Left colon (tissue), 2 donors: ENCODE results near the gene TMEM54. TPM values are rescaled to one million over a fixed set of nuclear protein-coding genes. Genes with fewer than 3 reads are reported as not detected.
"Not testable (repeated sequence)": the region's sequence is repeated elsewhere in the genome, so short reads cannot be mapped to it uniquely, and the experiment has no call there.

Experiments
- ATAC-seq: fragments of 200-7000 bp; cut with Tn5 transposase; one replicate; pipeline ENCODE4 v1.9.1; 2020; ENCODE audit warnings: mild to moderate bottlenecking, moderate library complexity
- DNase-seq, 2 donors: peaks; one replicate each; pipeline ENCODE4 v3.0.0-alpha.2; 2020
- intact Hi-C, 2 donors: fragments of 100-400 bp; cut with DNase I in 1 of 2; cut with micrococcal nuclease in 1 of 2; formaldehyde crosslinking; loops; one replicate each; pipeline versions ENCODE4 v1.11.2 to v1.14.0; 2022; cut with DNase I, micrococcal nuclease
- total RNA-seq, 2 donors: library from RNA; stranded (reverse); fragmentation: NEBNext Ultra II Directional; extraction: Animal tissue kit (Norgen Biotek cat#: 25700); gene quantifications; one replicate each; pipeline ENCODE4 v1.2.1, GENCODE V29; 2021
- donor health status: DM: no; HTN: no; CAD: no.
- donor health status: DM: yes; HTN: yes; CAD: no.

Gene TMEM54
- total RNA-seq, 2 donors from 2014 or later: 739 to 855 TPM

DNA sequence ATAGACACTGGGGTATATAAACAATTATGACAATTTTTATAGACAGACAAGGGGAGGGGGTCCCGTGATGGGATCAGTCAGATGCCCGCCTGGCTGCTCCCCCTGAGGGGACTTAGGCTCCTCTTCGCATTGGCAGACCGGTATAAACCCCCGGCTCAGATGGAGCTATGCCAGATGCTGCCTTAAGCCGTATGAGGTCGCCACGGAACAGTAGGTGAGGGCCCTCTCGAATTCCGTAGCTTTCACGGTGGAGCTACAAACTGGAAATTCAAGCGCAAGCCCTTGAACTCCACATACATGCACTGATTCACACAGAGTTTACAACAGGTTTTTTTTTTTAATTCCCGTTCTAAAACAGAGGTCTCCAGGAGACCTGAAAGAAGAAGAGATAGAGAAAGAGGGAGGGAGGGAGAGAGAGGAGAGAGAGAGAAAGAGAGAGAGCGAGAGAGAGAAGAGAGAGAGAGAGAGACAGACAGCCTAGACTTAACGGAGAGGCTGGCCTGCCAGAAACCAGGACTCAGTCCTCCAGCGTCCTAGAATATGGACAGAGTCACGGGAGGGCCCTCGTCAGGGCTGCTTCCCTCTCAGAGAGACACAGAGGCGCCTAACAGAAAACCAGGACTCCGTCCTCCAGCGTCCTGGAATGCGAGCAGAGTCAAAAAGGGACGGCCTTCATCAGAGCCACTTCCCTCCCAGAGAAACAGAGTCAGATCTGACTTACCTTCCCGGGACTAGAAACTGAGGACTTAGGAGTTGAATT, 24.4 kb upstream of the TMEM54 start:
- peak; percentile 61 for ATAC-seq

DNA sequence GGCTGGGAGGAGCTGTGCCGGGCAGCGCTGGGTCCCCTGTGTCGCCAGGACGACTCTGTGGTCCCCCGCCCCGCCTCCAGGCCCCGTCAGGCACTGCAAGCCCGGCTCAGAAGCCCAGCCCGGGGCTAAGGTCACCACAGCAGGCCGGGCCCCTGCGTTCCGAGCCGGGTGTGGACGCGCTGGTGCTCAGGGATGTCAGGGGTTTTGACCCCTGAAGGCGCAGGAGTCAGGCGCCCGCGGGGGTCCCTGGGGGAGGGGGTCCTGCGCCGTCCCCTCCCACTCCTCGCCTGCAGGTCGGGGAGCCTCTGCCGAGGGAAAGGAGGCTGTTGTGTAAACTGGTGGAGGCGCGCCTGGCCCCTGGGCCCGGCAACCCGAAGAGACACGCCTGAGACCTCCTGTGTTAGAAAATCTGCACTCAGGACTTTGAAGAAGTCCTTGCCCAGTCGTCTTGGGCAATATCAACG, 23.7 kb upstream of the TMEM54 start:
- ATAC-seq (peak; percentile 97), DNase-seq (peak; percentile 81 to 88)
- intact Hi-C loops: no loop called here

More for the DNA sequence above, 24.4 kb upstream of the TMEM54 start:
- intact Hi-C loops: no loop called here
- peak in 1 of 2 donors; percentile 50 for DNase-seq

DNA sequence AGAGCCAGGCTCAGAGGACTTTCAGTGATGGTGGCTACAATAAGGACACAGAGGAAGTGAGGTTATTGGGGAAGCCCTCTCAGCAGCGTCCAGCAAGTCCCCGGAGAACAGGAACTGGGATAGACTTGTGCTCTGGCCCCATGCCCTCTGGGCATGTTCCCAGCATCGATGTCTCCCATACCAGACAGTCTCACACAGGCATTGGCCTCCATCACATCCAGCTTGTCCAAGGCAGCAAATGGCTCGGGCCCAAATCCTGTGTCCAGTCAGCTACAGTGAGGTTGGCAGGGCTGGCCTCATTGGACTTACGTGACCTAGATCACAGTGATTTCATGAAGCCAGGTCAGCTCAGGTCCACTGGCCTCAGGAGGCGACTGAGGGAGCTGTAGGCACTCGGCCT, 19.6 kb upstream of the TMEM54 start:
- ATAC-seq: no peak
- DNase-seq: no peak
- intact Hi-C loops: no loop called here

DNA sequence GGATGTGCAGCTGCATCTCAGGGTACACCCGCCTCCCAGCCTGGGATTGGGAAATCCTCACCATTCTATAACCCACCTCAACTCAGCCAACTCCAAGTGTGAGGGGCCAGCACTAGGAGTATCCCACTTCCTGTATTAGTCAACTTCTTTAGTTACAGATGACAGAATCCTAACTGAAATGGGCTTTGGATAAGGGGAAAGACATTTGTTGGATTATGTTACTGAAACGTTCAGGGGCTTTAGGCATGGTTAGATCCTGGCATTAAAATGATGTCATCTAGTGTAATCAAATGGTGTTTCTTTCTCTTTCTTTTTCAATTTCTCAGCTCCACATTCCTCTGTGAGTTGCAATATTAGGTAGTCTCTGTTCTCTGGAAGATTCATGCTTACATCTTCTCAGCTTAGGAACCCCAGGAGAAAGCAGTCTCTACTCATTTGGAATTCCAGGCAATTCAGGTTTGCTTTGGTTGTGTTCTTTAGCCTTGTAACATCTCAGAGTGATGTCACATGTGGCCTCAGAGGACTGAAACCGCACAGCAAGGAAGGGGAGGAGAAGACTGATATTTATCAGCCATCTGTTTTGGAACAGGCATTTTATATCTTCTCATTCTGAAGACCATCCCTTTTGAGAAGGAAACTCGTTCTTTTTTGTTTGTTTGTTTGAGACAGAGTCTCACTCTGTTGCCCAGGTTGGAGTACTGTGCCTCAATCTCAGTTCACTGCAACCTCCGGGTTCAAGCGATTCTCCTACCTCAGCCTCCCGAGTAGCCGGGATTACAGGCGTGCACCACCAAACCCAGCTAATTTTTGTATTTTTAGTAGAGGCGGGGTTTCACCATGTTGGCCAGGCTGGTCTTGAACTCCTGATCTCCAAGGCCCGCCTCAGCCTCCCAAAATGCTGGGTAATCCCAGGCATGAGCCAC, 18.9 kb upstream of the TMEM54 start:
- ATAC-seq (no peak), DNase-seq (no peak)
- intact Hi-C loops: no loop called here

DNA sequence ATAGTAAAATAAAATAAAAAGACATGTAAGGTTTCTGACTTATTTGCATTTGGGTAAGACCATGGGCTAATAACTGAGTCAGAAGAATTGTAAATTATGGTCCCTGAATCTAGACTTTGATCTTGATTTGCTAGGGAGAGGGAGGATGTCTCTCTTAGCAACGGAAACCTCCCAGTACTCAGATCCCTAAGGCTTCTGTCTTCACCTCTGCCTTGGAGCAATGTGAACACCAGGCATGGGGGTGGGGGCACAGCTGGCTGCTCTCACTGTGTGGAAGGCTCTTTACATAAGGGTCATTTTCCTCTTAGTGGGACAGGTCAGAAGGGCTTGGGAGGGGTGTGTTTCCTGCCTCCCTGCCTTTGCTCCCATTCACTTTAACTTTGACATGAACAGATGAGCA, 17.0 kb upstream of the TMEM54 start:
- intact Hi-C loops: no loop called here
- ATAC-seq (peak; percentile 82), DNase-seq (no peak)

DNA sequence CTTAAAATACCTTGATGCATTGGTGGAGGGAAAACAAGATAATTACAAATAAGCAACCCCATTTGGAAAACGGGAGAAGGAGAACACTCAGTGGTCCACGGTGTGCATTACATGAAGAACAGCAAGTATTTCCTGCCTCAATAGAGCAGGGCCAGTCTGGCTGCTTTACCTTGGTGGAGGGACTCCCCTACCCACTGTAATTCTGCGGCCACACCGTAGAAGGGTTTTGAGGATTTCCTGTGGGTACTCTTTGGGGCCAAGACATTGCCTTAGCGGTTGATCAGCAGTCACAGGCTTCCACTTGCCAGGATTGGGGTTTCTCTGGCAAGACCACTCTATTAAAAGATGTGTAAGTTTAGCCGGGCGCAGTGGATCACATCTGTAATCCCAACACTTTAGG, 16.3 kb upstream of the TMEM54 start:
- intact Hi-C loops: no loop called here
- DNase-seq: no peak

DNA sequence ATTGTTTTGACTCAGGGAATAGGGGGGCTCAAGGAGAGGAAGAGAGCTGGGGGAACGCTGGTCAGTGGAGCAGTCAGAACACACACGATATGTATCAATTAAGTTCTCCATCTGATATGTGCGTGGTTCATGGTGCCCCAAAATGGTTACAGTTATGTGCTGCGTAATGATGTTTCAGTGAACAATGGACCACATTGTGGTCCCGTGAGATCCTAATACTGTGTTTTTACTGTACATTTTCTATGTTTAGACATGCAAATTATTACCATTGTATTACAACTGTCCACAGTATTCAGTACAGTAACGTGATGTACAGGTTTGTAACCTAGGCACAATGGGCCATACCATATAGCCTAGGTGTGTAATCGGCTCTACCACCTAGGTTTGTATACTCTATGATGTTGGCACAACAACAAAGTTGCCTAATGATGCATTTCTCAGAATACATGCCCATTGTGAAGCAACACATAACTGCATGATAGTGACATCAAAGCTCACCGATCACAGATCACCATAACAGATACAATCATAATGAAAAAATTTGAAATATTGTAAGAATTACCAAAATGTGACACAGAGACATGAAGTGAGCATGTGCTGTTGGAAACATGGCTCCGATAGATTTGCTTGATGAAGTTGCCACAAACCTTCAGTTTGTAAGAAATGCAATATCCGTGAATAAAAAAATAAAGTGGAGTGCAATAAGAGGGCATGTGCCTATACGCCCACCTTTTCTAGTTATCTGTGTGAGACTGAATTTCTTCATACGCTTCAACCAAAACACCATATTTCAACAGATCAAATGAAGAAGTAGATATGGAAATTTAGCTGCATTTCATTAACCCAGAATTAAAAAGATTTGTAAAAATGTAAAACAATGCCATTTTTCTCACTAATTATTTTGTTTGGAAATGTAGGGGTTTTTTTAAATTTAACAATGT, 14.8 kb upstream of the TMEM54 start:
- DNase-seq: no peak
- intact Hi-C loops: no loop called here
- ATAC-seq: no peak

More for the DNA sequence above, 16.3 kb upstream of the TMEM54 start:
- peak; percentile 12 for ATAC-seq

DNA sequence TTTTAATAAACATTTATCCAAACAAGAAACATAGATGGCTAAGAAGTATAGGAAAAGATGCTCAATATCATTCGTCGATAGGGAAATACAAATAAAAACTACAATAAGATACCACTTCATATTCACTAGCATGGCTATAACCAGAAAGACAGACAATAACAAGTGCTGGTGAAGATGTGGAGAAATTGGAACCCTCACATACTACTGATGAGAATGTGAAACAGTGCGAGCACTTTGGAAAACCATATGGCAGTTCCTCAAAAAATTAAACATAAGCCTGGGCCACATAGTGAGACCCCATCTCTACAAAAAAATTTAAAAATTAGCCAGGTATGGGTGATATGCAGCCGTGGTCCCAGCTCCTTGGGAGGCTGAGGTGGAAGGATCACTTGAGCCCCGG, 9.1 kb upstream of the TMEM54 start:
- intact Hi-C loops: no loop called here
- ATAC-seq (no peak), DNase-seq (no peak)

DNA sequence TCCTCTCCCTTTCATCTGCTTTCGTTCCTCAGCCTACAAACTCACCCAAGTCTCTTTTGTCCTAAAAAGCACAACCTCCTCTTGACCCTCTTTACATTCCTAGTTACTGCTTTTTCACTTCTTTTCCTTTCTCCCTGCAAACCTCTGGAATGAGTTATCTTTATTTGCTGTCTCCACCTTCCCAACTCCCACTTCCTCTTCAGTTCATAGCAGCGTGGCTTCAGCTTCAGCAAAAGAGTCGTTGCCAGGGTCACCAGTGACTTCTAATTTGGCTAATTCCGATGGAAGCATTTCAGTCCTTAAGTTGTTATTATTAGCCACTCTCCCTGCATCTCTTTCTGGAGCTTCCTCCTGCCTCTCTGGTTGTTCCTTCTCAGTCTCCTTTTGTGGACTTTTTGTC, 6.2 kb upstream of the TMEM54 start:
- intact Hi-C loops: no loop called here
- ATAC-seq (peak; percentile 35), DNase-seq (no peak)

DNA sequence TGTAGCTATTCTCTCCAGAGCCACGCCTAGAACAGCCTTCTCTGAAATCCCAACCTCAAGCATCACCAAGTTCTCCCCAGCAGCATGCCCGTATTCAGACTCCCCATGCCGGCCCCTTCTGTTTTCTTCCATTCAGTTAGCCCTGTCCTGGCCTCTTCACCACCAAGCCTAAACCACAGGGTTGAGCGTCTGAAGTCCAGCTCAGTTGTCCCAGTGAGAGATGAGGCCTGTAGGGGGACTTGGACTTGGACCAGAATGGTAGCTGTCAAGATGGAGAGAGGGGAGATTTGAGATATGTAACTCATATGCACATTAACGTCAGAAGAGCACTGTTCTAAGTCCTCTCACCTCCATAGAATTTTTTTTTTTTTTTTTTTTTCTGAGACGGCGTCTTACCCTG, 5.5 kb upstream of the TMEM54 start:
- DNase-seq (no peak), ATAC-seq (no peak)
- intact Hi-C loops: no loop called here

DNA sequence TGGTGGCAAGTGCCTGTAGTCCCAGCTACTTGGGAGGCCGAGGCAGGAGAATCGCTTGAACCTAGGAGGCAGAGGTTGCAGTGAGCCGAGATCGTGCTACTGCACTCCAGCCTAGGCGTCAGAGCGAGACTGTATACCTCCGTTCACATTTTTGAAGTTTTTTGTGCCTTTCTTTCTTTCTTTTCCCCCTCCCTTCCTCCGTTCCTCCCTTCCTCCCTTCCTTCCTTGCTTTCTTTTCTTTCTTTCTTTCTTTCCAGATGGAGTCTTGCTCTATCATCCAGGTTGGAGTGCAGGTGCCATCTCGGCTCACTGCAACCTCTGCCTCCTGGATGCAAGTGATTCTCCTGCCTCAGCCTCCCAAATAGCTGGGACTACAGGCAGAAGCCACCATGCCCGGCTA, 4.4 kb upstream of the TMEM54 start:
- ATAC-seq, intact Hi-C loops, DNase-seq: not testable (repeated sequence)

DNA sequence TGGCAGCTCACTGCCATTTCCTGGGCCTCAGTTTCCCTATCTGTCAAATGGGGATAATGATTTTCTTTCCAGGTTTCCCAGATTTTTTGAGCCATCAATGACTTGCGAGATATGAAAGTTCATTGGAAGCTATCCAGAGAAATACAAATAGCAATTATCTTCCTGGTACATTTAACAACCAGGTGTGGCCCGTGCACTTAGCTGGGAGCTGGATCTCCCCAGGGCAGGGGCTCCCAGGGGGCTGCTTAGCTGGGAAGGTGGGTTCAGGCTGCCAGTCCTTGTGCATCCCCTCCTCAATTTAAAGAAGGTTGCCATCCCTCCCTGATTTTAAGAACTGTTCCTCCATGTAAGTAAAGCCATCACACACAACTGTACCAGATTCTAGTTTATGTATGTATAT, 3.6 kb upstream of the TMEM54 start:
- intact Hi-C loops: no loop called here
- DNase-seq: peak; percentile 69 to 76
- ATAC-seq: peak; percentile 60

DNA sequence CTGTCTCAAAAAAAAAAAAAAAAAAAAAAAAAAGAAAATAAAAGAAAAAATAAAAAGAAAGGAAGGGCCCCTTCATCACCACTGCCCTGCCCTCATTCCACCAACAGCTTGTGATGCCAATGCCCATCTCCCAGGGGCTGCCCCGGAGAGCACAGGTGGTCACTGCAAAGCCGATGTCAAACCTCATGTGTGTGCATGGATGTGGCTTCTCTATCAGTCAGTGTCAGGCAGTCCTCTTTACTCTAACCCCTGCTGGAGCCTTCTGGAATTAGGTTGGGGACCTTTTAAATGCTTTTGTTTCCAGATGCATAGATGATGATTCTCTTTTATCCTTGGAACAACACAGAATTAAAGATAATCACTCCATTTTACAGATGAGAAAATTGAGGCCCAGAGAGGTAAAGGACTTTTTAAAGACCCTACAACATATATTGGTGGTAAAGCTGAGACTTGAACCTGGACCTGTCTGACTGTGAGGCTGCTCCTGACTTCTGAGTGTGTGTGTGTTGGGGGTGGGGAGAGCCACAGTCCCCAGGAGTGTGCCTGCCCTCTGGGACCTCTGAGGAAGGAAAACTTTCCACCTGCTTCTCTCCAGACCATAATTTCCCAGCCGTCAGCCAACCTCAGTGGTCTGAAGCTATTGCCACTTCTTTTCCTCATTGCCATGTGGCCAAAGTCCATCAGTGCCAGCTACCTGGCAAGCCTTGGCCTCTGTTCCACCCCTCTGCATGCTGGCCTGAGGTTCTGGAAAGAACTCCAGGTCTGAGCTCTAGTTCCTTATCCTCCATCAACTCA, 3.0 kb upstream of the TMEM54 start:
- peak; percentile 77 to 93 for DNase-seq
- ATAC-seq: peak; percentile 73
- intact Hi-C loops: no loop called here

DNA sequence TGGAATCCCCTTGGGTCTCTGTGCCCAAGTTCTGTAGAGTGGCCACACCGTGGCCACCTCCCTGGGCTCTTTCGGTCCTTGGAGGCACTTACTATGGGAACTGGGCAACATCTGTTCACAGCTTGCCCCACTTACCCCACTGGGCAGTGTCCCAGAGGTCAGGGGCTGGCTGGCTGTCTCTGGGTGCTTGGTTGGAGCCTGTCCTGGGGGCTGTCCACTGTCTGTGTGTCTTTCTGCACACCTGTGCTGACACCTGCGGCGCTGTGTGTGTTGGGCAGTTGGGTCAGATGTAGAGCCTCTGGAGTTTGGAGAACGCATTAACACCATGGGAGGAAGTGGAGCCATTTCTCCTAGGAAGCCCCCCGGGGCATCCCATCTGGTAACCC, 1.3 kb upstream of the TMEM54 start:
- intact Hi-C loops: no loop called here
- DNase-seq (no peak), ATAC-seq (no peak)

DNA sequence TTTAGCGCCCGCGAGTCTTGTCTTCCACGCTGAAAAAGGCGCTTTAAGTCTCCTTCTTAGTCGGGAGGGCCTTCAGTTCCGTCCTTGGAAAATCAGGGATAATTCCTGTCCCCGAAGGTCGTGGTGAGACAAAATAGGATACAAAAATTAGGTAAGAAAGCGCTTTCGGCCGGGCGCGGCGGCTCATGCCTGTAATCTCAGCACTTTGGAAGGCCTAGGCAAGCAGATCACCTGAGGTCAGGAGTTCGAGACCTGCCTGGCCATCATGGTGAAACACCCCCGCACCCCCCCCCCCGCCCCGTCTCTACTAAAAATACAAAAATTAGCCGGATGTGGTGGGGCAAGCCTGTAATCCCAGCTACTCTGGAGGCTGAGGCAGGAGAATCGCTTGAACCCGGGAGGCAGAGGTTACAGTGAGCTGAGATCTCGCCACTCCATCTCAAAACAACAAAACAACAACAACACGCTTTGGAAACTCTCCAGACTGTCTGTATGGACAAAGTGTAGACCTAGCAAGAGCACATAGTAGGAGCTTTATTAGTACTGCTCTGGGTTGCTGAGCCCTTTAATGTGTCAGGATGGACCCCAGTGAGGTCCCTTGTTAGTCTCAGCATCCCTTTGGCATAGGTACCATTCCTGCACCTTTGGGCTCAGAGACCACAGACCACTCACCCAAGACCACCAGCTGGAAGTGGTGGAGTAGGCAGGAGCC, 790 bp upstream of the TMEM54 start:
- intact Hi-C loops: no loop called here
- ATAC-seq: no peak
- no peak for DNase-seq

DNA sequence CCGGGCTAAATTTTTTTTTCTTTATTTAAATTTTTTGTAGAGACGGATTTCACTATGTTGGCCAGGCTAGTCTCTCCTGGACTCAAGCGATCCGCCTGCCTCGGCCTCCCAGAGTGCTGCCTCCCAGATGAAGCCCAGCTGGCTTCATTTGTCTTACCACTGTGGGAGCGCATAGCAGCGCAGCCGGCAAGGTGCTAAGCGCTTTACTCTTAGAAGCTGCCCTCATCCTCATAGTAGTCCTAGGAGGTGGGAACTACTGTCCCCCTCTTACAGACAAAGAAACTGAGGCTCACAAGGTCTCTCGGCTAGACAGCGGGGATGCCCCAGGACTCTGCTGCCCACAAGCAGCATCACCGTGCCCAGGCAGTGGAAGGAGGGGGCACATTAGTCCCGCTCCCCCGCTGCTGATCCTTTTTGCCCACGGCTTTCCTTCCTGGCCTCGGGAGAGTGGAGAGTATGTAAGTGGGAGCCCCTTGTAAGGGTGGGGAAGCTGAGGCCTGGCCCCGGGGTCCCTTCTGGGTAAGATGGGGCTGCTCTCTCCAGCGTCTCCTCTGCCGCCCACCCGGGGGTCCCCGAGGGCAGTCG, 726 bp downstream of the TMEM54 start:
- intact Hi-C loops: no loop called here
- ATAC-seq: peak; percentile 4

DNA sequence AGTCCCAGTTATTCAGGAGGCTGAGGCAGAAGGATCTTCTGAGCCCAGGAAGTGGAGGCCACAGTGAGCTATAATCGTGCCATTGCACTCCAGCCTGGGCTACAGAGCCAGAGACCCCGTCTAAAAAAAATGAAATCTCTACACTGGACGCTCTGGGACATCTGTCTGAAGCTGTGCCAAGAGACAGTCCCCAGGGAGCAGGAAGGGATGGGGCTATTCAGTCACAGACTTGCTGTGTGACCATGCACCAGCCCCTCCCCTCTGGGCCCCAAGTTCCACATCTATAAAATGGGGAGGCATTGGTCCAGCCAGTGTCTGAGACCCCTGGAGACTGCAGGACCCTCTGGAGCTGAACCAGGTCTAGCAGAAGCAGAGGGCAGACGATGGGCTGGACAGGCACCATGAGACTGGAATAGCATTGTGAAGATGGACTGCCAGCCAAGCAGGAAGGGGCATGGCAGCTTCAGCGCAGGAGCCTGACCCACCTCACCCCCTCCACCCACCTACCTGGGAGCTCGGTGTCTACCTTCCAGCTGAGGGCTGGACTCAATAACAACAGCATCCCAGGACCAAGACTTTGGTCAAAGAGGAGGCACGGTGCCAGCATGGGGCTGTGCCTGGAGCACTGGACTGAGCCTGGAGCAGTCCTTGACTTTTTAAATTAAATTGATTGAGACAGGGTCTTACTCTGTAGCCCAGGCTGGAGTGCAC, 1.4 kb downstream of the TMEM54 start:
- ATAC-seq (peak; percentile 3), DNase-seq (peak in 1 of 2 donors; percentile 60)
- intact Hi-C loops: no loop called here

More for the DNA sequence above, 726 bp downstream of the TMEM54 start:
- no peak for DNase-seq
